ENCODE measurements around the gene CDK2AP2.
"Not testable (repeated sequence)": the region's sequence is repeated elsewhere in the genome, so short reads cannot be mapped to it uniquely, and the experiment has no call there.

Gene CDK2AP2

GRCh38 chr11:67466367-67466766 lies 41.6 kb downstream of the CDK2AP2 start:
- no peak for DNase-seq (ENCODE audit: low read depth, low spot score)

GRCh38 chr11:67465530-67465929 lies 42.4 kb downstream of the CDK2AP2 start:
- DNase-seq (ENCODE audit: low read depth, low spot score): not testable (repeated sequence)

- DNase-seq (ENCODE audit: low read depth, low spot score): no peak
Observed at GRCh38 chr11:67465189-67465510, 42.8 kb downstream of the CDK2AP2 start.

- no peak for DNase-seq (ENCODE audit: low read depth, low spot score)
Observed at GRCh38 chr11:67464411-67465188, 43.4 kb downstream of the CDK2AP2 start.

GRCh38 chr11:67463680-67464410 lies 44.1 kb downstream of the CDK2AP2 start:
- no peak for DNase-seq (ENCODE audit: low read depth, low spot score)

GRCh38 chr11:67463186-67463585 lies 44.8 kb downstream of the CDK2AP2 start:
- no peak for DNase-seq (ENCODE audit: low read depth, low spot score)

- DNase-seq (ENCODE audit: low read depth, low spot score): no peak
Observed at GRCh38 chr11:67458266-67458665, 49.7 kb downstream of the CDK2AP2 start.

GRCh38 chr11:67457453-67457852 lies 50.5 kb downstream of the CDK2AP2 start:
- no peak for DNase-seq (ENCODE audit: low read depth, low spot score)
